ENCODE results near the gene ARHGDIB. TPM values are rescaled to one million over a fixed set of nuclear protein-coding genes. Genes with fewer than 3 reads are reported as not detected.

ARHGDIB gene
- total RNA-seq, 1 donor from 2014 or later: 10.4 TPM

DNA sequence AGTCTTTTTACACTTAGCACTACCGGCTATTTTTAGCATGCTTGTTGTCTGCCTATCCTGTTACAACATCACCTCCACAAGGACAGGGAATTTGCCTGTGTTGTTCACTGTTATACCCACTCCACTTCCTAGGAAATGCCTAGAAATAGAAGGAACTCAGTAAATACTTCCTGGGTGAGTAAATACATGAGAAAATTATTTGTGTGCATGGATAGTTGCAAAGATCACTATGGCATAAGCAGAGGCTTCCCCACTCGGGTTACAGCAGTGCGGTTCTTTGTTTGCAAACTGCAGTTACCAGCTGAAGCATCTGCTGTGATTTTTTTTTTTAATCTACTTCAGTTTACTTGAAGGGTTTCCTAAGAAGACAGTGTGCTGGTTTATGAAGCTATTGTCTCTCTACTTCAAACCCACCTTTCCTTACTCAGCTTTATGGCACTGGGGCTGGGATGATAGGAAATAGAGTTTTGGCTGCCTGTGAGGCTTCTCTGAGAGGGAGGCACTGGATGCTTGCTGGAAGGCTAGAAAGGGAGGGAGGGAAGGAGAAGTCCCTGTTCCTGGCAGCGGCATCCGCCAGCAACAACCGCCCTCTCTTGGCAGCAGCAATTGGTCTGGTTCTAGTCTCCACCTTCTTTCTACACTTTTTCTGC lies 40.5 kb upstream of the ARHGDIB start:
- Histone ChIP-seq H3K27me3 (ENCODE audit: control insufficient read depth, insufficient read depth, low read length) (peaks cover 2% of the 10 kb centered on the region), H3K36me3 (ENCODE audit: control insufficient read depth, insufficient read depth, low read length) (no peaks in the 10 kb centered on the region), H3K4me3 (ENCODE audit: low read depth, low read length) (no peak overlapping the region)
- no peak for DNase-seq (ENCODE audit: low read depth)
- no peak for TF ChIP-seq CTCF (IDR thresholded peaks at IDR 0.05; ENCODE audit: insufficient read depth, low read length, poor library complexity, severe bottlenecking)

DNA sequence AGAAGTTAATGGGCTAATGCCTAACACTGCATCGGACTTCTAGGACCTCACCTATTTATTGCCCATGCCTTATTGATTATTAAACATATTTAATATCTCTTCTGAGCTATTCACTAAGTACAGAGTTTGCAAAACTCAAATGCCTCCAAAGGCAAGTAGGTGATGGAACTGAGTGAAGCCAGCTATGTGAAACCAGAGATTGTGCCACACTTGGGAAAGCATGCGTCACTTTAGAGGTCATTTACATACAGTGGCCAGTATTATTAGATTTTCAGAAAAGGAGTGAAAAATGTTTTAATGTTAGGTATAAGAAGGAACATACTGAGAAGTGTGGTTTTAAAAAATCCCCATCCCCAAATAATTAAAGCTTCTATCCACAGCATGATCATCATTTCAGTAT lies 39.2 kb upstream of the ARHGDIB start:
- DNase-seq (ENCODE audit: low read depth): no peak
- H3K4me3 ChIP-seq (ENCODE audit: low read depth, low read length): no peak overlapping the region
- H3K27me3 ChIP-seq (ENCODE audit: control insufficient read depth, insufficient read depth, low read length): peaks cover 2% of the 10 kb centered on the region
- H3K36me3 ChIP-seq (ENCODE audit: control insufficient read depth, insufficient read depth, low read length): no peaks in the 10 kb centered on the region
- no peak for TF ChIP-seq CTCF (IDR thresholded peaks at IDR 0.05; ENCODE audit: insufficient read depth, low read length, poor library complexity, severe bottlenecking)

- H3K36me3 ChIP-seq (ENCODE audit: control insufficient read depth, insufficient read depth, low read length): no peaks in the 10 kb centered on the region
- H3K4me3 ChIP-seq (ENCODE audit: low read depth, low read length): no peak overlapping the region
- no peak for TF ChIP-seq CTCF (IDR thresholded peaks at IDR 0.05; ENCODE audit: insufficient read depth, low read length, poor library complexity, severe bottlenecking)
- peaks cover 2% of the 10 kb centered on the region for H3K27me3 ChIP-seq (ENCODE audit: control insufficient read depth, insufficient read depth, low read length)
- no peak for DNase-seq (ENCODE audit: low read depth)
Observed at GRCh38 chr12:14999695-15000365, 38.4 kb upstream of the ARHGDIB start.

GRCh38 chr12:14999021-14999694 lies 37.8 kb upstream of the ARHGDIB start:
- no peak overlapping the region for H3K4me3 ChIP-seq (ENCODE audit: low read depth, low read length)
- no peak for TF ChIP-seq CTCF (IDR thresholded peaks at IDR 0.05; ENCODE audit: insufficient read depth, low read length, poor library complexity, severe bottlenecking)
- DNase-seq (ENCODE audit: low read depth): no peak
- H3K27me3 ChIP-seq (ENCODE audit: control insufficient read depth, insufficient read depth, low read length): peaks cover 2% of the 10 kb centered on the region
- H3K36me3 ChIP-seq (ENCODE audit: control insufficient read depth, insufficient read depth, low read length): no peaks in the 10 kb centered on the region

DNA sequence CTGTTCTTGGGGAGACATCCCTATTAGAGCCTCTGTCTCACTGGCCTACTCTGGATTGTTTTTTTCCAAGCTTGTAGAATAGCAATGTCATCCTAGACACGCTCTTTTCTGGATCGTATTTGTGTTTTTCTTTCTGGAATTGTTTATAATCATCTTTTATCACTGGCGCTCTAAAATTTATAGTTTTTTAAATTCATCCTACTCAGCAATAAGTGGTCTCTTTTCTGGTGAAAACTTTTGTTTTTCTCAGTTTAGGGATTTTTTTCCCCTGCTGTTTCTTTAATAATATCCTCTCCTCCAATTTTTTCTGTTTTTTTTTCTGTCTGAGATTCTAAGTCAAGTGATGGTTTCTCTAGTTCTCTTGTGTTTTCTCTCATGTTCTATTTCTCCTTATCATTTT lies 36.6 kb upstream of the ARHGDIB start:
- no peak for DNase-seq (ENCODE audit: low read depth)
- no peak for TF ChIP-seq CTCF (IDR thresholded peaks at IDR 0.05; ENCODE audit: insufficient read depth, low read length, poor library complexity, severe bottlenecking)
- Histone ChIP-seq H3K4me3 (ENCODE audit: low read depth, low read length) (no peak overlapping the region), H3K36me3 (ENCODE audit: control insufficient read depth, insufficient read depth, low read length) (no peaks in the 10 kb centered on the region), H3K27me3 (ENCODE audit: control insufficient read depth, insufficient read depth, low read length) (peaks cover 2% of the 10 kb centered on the region)

All from kidney epithelial cell (primary cell).